HG02970 (cell line): ENCODE data around the gene CCL23.
"Not testable (repeated sequence)": the region's sequence is repeated elsewhere in the genome, so short reads cannot be mapped to it uniquely, and the experiment has no call there.

ENCODE experiments used
- ATAC-seq: cut with Tn5 transposase; IDR thresholded peaks from one replicate; pipeline ENCODE4 v1.9.1; 2021; ENCODE audit warnings: mild to moderate bottlenecking, moderate library complexity, moderate number of reproducible peaks; ENCODE audit not compliant: unreplicated experiment, low FRiP score

The CCL23 gene

GRCh38 chr17:36008998-36009665 lies 8.6 kb downstream of the CCL23 start:
- ATAC-seq, result no peak

DNA sequence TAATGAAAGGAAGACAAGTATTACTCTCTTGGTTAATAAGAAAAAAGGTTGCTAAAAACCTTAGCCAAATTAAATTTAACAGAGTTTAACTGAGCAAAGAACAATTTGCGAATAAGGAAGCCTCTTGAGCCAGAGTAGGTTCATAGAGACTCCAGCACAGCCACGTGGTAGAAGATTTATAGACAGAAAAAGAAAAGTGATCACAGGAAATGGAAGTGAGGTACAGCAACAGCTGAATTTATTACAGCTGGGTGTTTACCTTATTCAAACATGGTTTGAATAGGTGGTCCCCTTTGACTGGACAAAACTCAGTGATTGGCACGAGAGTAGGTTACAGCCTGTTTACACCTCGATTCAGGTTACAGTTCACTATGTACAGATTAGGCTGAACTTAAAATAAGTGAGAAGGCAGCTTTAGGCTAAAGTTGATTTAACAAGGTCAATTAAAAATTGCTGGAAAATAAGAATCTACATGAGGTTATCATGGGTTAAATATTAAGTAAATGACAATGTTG lies 13.1 kb downstream of the CCL23 start:
- ATAC-seq, result no peak

DNA sequence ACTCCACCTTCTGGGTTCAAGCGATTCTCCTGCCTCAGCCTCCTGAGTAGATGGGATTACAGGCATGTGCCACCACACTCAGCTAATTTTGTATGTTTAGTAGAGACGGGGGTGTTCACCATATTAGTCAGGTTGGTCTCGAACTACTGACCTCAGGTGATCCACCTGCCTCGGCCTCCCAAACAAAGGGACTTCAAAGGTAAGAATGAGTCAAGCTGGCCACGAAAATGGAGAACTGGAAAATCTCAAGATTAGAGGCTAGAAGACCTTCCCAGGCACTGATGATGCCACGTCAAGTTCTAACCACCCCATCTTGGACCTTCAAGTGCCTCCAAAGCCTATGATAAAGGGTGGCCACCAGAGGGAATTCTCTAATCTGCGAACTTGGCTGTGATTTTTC lies 15.1 kb downstream of the CCL23 start:
- no peak for ATAC-seq

- no peak for ATAC-seq
Measured at GRCh38 chr17:36001862-36002603, 15.7 kb downstream of the CCL23 start.

GRCh38 chr17:36001110-36001771 lies 16.5 kb downstream of the CCL23 start, which contains the start of gene CCL15:
CCL15 (minus strand) TSS chr17:36001553; CDS start chr17:36001492, 61 bp downstream.
- ATAC-seq, result no peak

GRCh38 chr17:36000732-36001109 lies 17.1 kb downstream of the CCL23 start:
- no peak for ATAC-seq

- no peak for ATAC-seq
Measured at GRCh38 chr17:35998756-35999155, 19.0 kb downstream of the CCL23 start.

DNA sequence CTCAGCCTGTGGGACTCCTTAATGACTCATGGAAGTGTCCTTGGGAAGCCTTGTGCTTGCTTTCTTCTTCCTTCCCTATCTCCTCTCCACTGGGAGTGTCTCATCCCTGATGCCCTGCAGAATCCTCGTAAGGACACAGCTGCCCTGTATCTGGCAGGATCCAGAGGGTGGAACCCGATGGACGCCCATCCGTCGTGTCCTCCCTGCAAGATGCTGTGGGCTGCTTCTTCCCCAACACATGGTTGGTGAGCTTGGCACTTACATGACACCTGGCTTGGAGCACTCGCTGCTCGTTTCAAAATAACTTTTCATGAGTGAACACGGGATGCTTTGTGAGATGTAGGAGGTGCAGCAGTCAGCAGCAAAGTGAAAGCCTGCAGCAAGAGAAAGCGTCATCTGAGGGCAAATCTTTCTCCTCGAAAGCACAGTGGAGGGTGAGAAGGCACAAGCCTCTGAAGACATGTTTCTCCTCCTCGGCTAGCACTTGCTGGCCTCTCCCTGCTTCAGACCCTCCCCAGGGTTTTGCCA lies 19.7 kb downstream of the CCL23 start:
- ATAC-seq, result no peak

GRCh38 chr17:35995346-35995745 lies 22.4 kb downstream of the CCL23 start:
- ATAC-seq, result not testable (repeated sequence)

- ATAC-seq, result no peak
Measured at GRCh38 chr17:35991075-35991474, 26.7 kb downstream of the CCL23 start.

DNA sequence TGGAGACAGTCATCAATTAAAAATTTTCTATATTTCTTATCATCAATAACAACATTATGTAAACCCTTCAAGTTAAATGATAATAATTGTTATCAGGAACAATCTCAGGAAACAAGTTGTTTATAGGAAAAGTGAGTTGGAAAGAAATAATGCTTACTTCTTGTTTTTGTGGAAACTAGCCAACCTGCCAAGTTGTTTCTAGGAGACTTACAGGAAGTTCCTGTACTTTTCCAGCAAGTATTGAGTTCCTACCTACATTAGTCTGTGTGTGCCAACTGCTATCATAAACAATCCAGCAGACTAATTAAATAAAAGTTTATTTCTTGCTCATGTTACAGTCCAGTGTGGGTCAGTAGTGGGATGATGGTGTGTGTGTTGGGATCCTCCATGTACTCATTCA lies 29.6 kb downstream of the CCL23 start:
- no peak for ATAC-seq

- ATAC-seq, result no peak
Measured at GRCh38 chr17:35986643-35987042, 31.1 kb downstream of the CCL23 start, which contains the start of gene CCL14. CCL14 (minus strand) TSS chr17:35986729; CDS start chr17:35986649, 80 bp downstream.

DNA sequence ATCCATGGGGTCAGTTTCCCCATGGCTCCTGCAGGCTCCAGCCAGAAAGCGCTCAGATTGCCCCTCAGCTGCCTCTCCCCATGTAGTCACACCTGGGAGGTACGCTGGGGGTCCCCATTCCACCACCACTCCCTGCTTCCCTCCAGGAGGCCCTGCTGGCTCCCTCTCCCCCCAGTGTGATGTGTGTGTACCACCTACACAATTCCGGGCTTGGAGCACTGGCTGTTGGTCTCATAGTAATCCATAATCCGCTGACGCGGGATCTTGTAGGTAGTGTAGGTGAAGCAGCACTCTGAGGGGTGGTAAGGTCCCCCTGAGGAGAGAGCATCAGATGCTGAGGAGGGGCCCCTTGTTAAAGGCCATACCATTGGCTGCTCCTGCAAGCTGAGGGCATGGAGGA lies 33.6 kb downstream of the CCL23 start:
- ATAC-seq, result no peak

DNA sequence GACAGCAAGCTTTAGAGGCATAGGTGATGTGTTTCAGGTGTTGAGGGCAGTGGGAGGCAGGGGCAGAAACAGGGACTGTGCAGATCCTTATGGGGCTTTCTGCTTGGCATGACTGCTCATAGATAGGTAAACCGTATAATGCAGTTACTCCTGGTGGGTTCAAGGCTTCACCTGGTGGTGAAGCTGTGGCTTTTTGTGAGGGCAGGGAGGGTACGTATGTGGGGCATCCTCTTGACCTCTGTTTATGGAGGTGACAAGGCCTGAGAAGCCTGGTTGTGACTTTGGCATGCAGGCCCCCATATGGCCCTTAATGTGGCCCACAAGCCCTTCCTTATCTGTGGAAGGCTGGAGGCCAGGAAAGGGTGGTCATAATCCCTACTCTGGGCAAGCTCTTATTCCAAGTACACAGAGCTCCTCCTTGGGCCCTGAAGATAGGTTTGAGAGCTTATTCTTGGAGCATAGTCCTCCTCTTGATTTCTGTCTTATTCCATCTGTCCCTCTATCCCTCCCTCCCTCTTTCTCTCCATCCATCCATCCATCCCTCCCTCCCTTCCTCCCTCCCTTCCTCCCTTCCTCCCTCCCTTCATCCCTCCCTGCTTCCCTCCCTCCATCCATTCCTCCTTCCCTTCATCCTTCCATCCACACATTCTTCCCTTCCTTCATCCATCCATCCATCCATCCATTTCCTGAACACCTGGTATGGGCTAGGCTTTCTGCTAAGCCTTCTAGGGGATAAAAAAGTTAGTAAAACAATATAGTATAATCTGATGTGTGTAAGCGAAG lies 35.2 kb downstream of the CCL23 start:
- ATAC-seq, result no peak

DNA sequence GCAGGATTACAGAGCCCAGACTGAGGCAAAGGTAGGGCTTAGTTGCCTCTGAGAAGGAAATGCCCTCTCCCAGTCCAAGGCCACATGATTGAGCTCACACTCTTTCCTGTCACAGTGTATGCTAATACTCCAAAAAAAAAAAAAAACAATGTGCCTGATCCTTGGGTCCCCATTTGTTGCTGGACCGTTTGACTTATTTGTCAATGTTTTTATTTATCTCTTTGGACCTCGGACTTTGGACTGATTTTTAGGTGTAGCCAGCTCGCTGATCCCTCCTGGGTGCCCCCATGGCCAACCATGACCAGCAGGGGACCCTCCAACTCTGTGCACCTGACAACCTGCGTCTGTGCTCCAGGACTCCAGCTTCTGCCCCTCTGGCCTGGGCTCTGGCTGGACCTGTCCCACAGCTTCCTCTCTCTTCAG lies 35.9 kb downstream of the CCL23 start:
- ATAC-seq, result no peak

DNA sequence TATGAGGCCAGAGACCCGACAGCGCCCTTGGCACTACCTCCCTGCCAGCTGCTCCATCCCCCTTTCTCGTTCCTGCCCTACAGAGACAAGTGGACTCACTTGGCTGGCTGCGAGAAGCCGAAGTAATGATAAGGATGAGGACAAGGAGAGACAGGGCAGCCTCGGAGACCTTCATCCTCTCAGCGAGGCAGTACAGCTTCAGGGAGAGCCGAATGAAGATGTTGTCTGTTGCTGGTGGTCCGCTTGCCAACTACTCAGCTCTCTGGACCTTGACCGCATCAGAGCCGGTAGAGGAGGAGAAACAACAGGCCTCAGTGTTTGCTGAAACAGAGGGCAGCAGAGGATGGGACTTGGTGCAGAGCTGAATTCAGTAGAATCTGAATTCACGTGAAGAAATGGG lies 36.5 kb downstream of the CCL23 start, which contains the start of gene CCL16:
CCL16 (minus strand) TSS at position 252 of the 400 bp plus-strand sequence; CDS start at position 175, 77 bp downstream.
- no peak for ATAC-seq

DNA sequence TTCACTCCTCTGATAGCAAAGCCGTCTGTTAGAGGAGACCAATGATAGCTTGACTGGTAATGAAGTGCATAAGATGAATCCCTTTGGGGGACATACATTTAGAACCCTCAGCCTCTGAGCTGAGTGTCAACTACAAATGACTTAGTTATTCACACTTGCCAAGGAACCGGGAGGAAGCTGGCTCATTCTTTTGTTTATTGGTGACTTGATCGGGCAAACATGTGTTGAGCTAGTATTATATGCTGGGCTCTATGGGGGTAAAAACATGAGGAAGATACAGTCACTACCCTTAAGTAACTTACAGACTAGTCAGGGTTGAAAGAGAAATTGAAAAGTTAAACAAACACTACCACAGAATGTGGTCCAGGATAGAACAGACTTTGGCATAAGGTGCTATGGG lies 39.4 kb downstream of the CCL23 start:
- ATAC-seq, result no peak

DNA sequence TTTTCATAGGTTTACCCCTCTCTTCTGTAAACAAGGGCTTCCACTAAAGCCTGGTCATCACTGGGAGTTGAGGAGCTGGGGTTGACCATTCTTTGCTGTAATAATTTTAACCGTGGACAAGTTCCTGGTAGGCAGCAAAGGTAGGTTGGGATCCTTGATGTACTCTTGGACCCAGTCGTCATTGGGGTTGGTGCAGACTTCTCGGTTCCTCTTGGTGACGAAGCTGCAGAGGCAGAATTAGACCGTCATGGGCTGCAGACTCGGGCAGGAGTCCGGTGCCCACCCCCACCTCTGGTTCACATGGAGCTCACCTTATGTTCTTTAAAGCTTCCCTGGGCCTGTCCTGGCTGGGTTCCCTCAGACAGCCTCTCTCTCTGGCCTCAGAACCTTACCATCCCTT lies 40.3 kb downstream of the CCL23 start:
- ATAC-seq, result no peak

GRCh38 chr17:35973333-35974260 lies 44.2 kb downstream of the CCL23 start:
- ATAC-seq, result no peak
